Naive thymus-derived CD4-positive, alpha-beta T cell (primary cell): ENCODE results near the gene CIB2. TPM values are rescaled to one million over a fixed set of nuclear protein-coding genes. Genes with fewer than 3 reads are reported as not detected.
"Not testable (repeated sequence)": the region's sequence is repeated elsewhere in the genome, so short reads cannot be mapped to it uniquely, and the experiment has no call there.

ENCODE experiments used
- ATAC-seq: fragments of 150-1000 bp; cut with Tn5 transposase; 2 replicates; pipeline ENCODE4 v1.10.0; 2021; ENCODE audit warnings: mild to moderate bottlenecking, moderate library complexity
- CTCF ChIA-PET: fragments of 350-600 bp; sonication (Branson Sonifier 250); formaldehyde crosslinking; loops from one replicate; lab custom pipeline; 2021; ENCODE audit warnings: antibody characterized with exemption; lab: Charles Lee
- POLR2A ChIA-PET: fragments of 350-600 bp; sonication (Branson Sonifier 250); formaldehyde crosslinking; loops from one replicate; lab custom pipeline; 2021; ENCODE audit warnings: antibody characterized with exemption, inconsistent platforms; lab: Charles Lee
- DNase-seq, 9 donors: peaks; one replicate each; pipeline versions ENCODE4 v3.0.0 to v3.0.0-alpha.2; 2020 to 2022; ENCODE audit warnings: mixed read lengths in 1 of 9
- H3K27ac ChIP-seq: one replicate; pipeline ENCODE4 v1.7.0; 2013; ENCODE audit warnings: mild to moderate bottlenecking, low read depth, low read length, moderate library complexity
- H3K27me3 ChIP-seq, 2 donors: one replicate each; pipeline ENCODE4 v1.7.0; 2013; ENCODE audit warnings: low read length in 2 of 2, mild to moderate bottlenecking in 2 of 2, moderate library complexity in 2 of 2; ENCODE audit not compliant: control insufficient read depth in 2 of 2, insufficient read depth in 2 of 2
- H3K36me3 ChIP-seq, 3 experiments: 1 replicate in 2 of 3; 2 replicates in 1 of 3; pipeline ENCODE4 v1.7.0; 2013; ENCODE audit warnings: low read length in 3 of 3, mild to moderate bottlenecking in 3 of 3, moderate library complexity in 1 of 3; ENCODE audit not compliant: insufficient read depth in 3 of 3, control insufficient read depth in 2 of 3
- H3K4me1 ChIP-seq, 2 donors: one replicate each; pipeline ENCODE4 v1.7.0; 2013; ENCODE audit warnings: low read length in 2 of 2, mild to moderate bottlenecking in 2 of 2, moderate library complexity in 1 of 2; ENCODE audit not compliant: control insufficient read depth in 2 of 2, insufficient read depth in 2 of 2
- H3K4me3 ChIP-seq: 2 replicates; pipeline ENCODE4 v1.7.0; 2013; ENCODE audit warnings: mild to moderate bottlenecking, low read length
- H3K9me3 ChIP-seq, 3 experiments: 1 replicate in 2 of 3; 2 replicates in 1 of 3; pipeline ENCODE4 v1.7.0; 2013; ENCODE audit warnings: low read length in 3 of 3; ENCODE audit not compliant: control insufficient read depth in 2 of 3
- H3K27ac Mint-ChIP-seq, 9 donors: one replicate each; pipeline ENCODE4 v1.8.0; 2020 to 2022; ENCODE audit warnings: mixed read lengths in 9 of 9, mild to moderate bottlenecking in 8 of 9, moderate library complexity in 5 of 9, inconsistent platforms in 2 of 9
- H3K27me3 Mint-ChIP-seq, 5 donors: one replicate each; pipeline ENCODE4 v1.8.0; 2021 to 2022; ENCODE audit warnings: mixed read lengths in 5 of 5, mild to moderate bottlenecking in 1 of 5
- H3K36me3 Mint-ChIP-seq, 5 donors: one replicate each; pipeline ENCODE4 v1.8.0; 2020 to 2022; ENCODE audit warnings: mixed read lengths in 5 of 5, mild to moderate bottlenecking in 3 of 5, inconsistent platforms in 1 of 5
- H3K4me1 Mint-ChIP-seq, 7 donors: one replicate each; pipeline ENCODE4 v1.8.0; 2020 to 2022; ENCODE audit warnings: mixed read lengths in 7 of 7, mild to moderate bottlenecking in 3 of 7, inconsistent platforms in 1 of 7
- H3K4me3 Mint-ChIP-seq, 10 donors: one replicate each; pipeline ENCODE4 v1.8.0; 2020 to 2022; ENCODE audit warnings: mild to moderate bottlenecking in 10 of 10, mixed read lengths in 10 of 10, moderate library complexity in 6 of 10, inconsistent platforms in 2 of 10
- H3K9me3 Mint-ChIP-seq, 11 donors: one replicate each; pipeline ENCODE4 v1.8.0; 2020 to 2022; ENCODE audit warnings: mixed read lengths in 11 of 11, mild to moderate bottlenecking in 4 of 11, inconsistent platforms in 1 of 11, moderate library complexity in 1 of 11
- intact Hi-C, 2 donors: fragments of 100-400 bp; cut with micrococcal nuclease; formaldehyde crosslinking; loops; one replicate each; pipeline ENCODE4 v1.15.1; 2023
- polyA plus RNA-seq, 2 donors: library from polyadenylated mRNA; unstranded; fragments of 300-500 nt; fragmentation: Illumina TruSeq; gene quantifications; one replicate each; pipeline ENCODE4 v1.2.3, GENCODE V29; 2021
- total RNA-seq, 6 experiments: library from RNA in 5 of 6; stranded (reverse) in 5 of 6; gene quantifications; 1 replicate in 5 of 6; 2 replicates in 1 of 6; pipeline ENCODE4 v1.2.3 and lab custom pipeline; 2021 to 2026

Gene CIB2
- total and polyA plus RNA-seq, 7 experiments from 2014 or later: 1.0 to 2.1 (median 1.8) TPM

DNA sequence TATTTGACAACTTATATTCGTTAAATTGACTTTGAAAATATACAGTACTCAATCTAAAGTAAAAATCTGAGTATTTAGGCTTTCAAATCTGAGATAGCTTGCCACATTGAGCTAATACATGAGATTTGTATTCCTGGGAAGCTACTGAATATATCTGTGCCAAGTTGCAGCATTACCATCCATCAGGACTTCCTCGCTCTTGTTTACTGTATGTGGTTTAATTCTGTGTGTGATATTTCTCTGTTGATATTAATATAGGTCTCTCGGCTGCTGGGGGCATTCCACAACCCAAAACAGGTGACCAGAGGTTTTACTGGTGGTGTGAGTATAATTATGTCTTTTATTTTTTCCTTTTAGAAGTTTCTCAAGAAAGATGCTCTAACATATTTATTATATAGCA is 23.7 kb upstream of the CIB2 start:
- no peak overlapping the region for H3K4me3 ChIP-seq
- H3K9me3 Mint-ChIP-seq: peaks cover 0 to 1% (median 0%) of the 10 kb centered on the region in 11 donors
- H3K27me3 Mint-ChIP-seq: no peaks in the 10 kb centered on the region
- H3K27ac Mint-ChIP-seq: peak overlapping the region in 1 of 9 donors; percentile 65
- no peaks in the 10 kb centered on the region for H3K9me3 ChIP-seq
- peaks cover 0 to 28% (median 6%) of the 10 kb centered on the region in 3 experiments for H3K36me3 ChIP-seq
- no peak overlapping the region for H3K27ac ChIP-seq
- H3K27me3 ChIP-seq: no peaks in the 10 kb centered on the region
- H3K4me3 Mint-ChIP-seq: no peak overlapping the region
- intact Hi-C loops: no loop called here
- peaks cover 16 to 33% (median 27%) of the 10 kb centered on the region in 7 donors for H3K4me1 Mint-ChIP-seq
- ChIA-PET POLR2A (no interaction called here), CTCF (no interaction called here)
- DNase-seq: peak in 1 of 9 donors; percentile 6
- H3K4me1 ChIP-seq: peaks cover 6 to 11% of the 10 kb centered on the region in 2 donors
- peaks cover 0 to 28% (median 17%) of the 10 kb centered on the region in 5 donors for H3K36me3 Mint-ChIP-seq
- no peak for ATAC-seq

GRCh38 chr15:78151075-78151474 is 19.8 kb upstream of the CIB2 start:
- ATAC-seq, intact Hi-C loops, H3K27ac ChIP-seq, DNase-seq, H3K4me3 ChIP-seq, H3K36me3 ChIP-seq, H3K27me3 ChIP-seq, H3K27me3 Mint-ChIP-seq, H3K9me3 ChIP-seq, H3K9me3 Mint-ChIP-seq: not testable (repeated sequence)
- CTCF ChIA-PET: interaction anchor here (1.4 kb wide), 1 partner anchor 89 kb away, joined by 3 read pairs; no protein-coding TSS in a partner anchor
- POLR2A ChIA-PET: interaction anchor here (1.3 kb wide), 1 partner anchor 11 kb away, joined by 5 read pairs; no protein-coding TSS in a partner anchor
- H3K4me1 ChIP-seq: peaks cover 17 to 24% of the 10 kb centered on the region in 2 donors
- peak overlapping the region; percentile 90 to 98 (median 96) for H3K4me3 Mint-ChIP-seq
- H3K4me1 Mint-ChIP-seq: peaks cover 28 to 58% (median 43%) of the 10 kb centered on the region in 7 donors
- H3K27ac Mint-ChIP-seq: peak overlapping the region in 7 of 9 donors; percentile 1 to 96 (median 47)
- H3K36me3 Mint-ChIP-seq: peaks cover 0 to 17% (median 11%) of the 10 kb centered on the region in 5 donors

DNA sequence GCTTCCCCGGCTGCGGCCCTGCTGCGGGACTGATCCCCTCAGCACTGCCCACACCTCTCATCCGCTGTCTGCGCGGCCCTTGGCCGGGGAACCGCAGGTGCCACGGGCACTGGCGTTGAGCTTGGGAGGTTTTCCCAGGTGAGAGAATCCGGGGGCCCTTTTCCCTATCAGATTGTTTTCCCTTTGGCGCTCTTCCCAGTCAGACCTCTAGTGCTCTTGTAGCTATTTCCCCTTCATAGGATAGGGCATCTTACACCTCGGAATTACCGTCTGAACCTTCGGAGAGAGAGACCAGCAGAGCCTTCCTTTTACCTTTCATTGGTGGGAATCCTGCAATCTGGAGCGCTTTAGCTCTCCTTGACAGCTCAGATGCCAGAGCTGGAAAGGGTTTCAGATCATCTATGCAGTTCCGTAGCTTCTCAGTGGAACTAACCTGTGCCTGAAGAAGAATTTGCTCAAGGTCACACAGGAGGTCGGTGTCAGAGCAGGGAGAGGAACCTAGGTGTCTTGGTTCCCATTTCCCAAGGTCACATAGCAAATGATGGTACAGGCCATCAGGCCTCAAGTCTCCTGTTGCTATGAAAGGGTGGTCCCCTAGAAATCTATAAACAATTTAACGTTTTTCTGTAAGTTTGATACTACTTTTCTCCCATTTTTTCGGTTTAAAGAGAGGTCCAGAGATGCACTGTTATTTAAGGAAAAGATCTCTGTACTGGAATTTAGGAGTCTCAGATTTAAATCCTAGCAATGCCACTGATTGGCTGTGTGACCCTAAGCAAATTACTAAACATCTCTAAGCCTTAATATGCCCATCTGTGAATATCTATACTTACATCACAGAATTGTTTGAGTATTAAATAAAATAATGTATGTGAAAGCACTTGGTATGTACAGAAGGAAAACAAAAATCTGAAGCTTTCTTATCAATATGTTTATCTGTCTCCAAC is 18.8 kb upstream of the CIB2 start:
- peak overlapping the region; percentile 76 for H3K4me3 ChIP-seq
- no peaks in the 10 kb centered on the region for H3K9me3 ChIP-seq

DNA sequence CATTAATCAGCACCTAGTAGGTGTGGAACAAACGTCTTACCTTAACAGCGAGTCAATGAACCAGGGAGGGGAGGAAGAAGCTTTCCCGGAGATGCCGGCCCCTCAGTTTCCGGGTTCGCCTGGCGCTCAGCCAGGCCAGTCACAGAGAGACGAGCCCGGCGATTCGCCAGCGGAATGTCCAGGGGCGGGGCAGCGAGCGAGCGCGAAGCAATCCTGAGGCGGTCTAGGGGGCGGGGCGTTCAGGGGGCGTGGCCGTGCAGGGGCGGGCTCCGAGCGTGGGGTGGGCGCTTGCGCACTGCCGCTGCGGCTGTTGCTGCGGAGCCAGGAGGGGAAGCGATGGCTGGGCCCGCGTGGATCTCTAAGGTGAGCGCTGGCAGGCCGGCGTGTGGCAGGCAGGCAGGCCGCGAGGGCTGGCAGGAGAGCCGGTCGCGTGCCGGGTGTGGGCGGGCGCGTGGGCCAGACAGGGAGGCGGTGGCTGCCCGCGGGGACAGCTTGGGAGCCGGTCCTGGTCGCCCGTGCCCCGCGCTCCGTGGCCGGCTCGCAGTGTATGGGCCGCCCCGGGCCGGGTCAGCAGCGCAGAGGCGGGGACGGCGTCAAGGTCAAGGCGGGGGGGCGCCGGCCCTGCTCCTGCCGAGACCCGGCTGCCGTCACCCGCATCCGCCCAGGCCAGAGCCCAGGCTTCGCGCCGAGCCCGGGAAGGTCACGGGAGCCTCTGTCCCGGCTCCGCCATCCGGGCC is 18.0 kb upstream of the CIB2 start, which contains the start of gene IDH3A:
TSS of gene IDH3A (plus strand) at position 295 of the 737 bp plus-strand sequence. CDS start at position 337, 42 bp downstream.
- DNase-seq (peak; percentile 97 to 100 (median 99)), ATAC-seq (peak; percentile 99)
- intact Hi-C loops: loop anchor here (1.0 to 5.0 kb wide), 12 partner anchors 18 to 727 kb away; partner anchors contain the start of genes CIB2 (in 2 of the 2), IREB2 (in 2 of the 2), SKIC8 (in 2 of the 2) and TBC1D2B (in 2 of the 2)
- peak within 1 kb of the TSS; percentile 76 for H3K4me3 ChIP-seq
- H3K27ac ChIP-seq: peak within 1 kb of the TSS; percentile 77
- ChIA-PET CTCF (interaction anchor here (1.3 kb wide), 1 partner anchor 20 kb away, joined by 4 read pairs; no protein-coding TSS in a partner anchor), POLR2A (interaction anchor here (0.6 to 3.2 kb wide), 10 partner anchors 9 to 310 kb away, joined by 3 to 13 read pairs (median 4); partner anchors contain the start of gene CIB2)
- peaks cover 17 to 24% of the 10 kb centered on the region in 2 donors for H3K4me1 ChIP-seq
- Mint-ChIP-seq H3K27me3 (no peaks in the 10 kb centered on the region), H3K9me3 (no peaks in the 10 kb centered on the region), H3K4me3 (peak within 1 kb of the TSS; percentile 93 to 98 (median 96)), H3K4me1 (peaks cover 25 to 51% (median 43%) of the 10 kb centered on the region in 7 donors), H3K36me3 (peaks cover 0 to 15% (median 7%) of the 10 kb centered on the region in 5 donors), H3K27ac (peak within 1 kb of the TSS; percentile 91 to 97 (median 95))
- no peaks in the 10 kb centered on the region for H3K9me3 ChIP-seq
- no peaks in the 10 kb centered on the region for H3K36me3 ChIP-seq
- no peaks in the 10 kb centered on the region for H3K27me3 ChIP-seq

More for the DNA sequence above, 18.8 kb upstream of the CIB2 start:
- intact Hi-C loops: loop anchor here (1.0 to 5.0 kb wide), 12 partner anchors 17 to 728 kb away; partner anchors contain the start of genes CIB2 (in 2 of the 2), IREB2 (in 2 of the 2), SKIC8 (in 2 of the 2) and TBC1D2B (in 2 of the 2)
- Mint-ChIP-seq H3K4me3 (peak overlapping the region; percentile 90 to 98 (median 96)), H3K9me3 (no peaks in the 10 kb centered on the region), H3K4me1 (peaks cover 27 to 53% (median 43%) of the 10 kb centered on the region in 7 donors), H3K36me3 (peaks cover 0 to 15% (median 7%) of the 10 kb centered on the region in 5 donors), H3K27me3 (no peaks in the 10 kb centered on the region), H3K27ac (peak overlapping the region; percentile 68 to 96 (median 92))
- Histone ChIP-seq H3K36me3 (peaks cover 0 to 2% (median 0%) of the 10 kb centered on the region in 3 experiments), H3K27ac (peak overlapping the region; percentile 77), H3K4me1 (peaks cover 17 to 24% of the 10 kb centered on the region in 2 donors), H3K27me3 (no peaks in the 10 kb centered on the region)
- DNase-seq: peak in 1 of 9 donors; percentile 19
- POLR2A ChIA-PET: interaction anchor here (1.3 to 3.2 kb wide), 5 partner anchors 8 to 38 kb away, joined by 4 to 11 read pairs (median 5); partner anchors contain the start of gene CIB2
- no peak for ATAC-seq
- CTCF ChIA-PET: interaction anchor here (1.4 kb wide), 1 partner anchor 90 kb away, joined by 3 read pairs; no protein-coding TSS in a partner anchor

GRCh38 chr15:78148392-78149067 is 17.3 kb upstream of the CIB2 start:
- no peaks in the 10 kb centered on the region for H3K27me3 ChIP-seq
- Mint-ChIP-seq H3K9me3 (no peaks in the 10 kb centered on the region), H3K4me1 (peaks cover 25 to 51% (median 43%) of the 10 kb centered on the region in 7 donors), H3K36me3 (peaks cover 0 to 15% (median 7%) of the 10 kb centered on the region in 5 donors), H3K4me3 (peak overlapping the region; percentile 93 to 98 (median 95)), H3K27ac (peak overlapping the region; percentile 91 to 97 (median 95)), H3K27me3 (no peaks in the 10 kb centered on the region)
- no peaks in the 10 kb centered on the region for H3K36me3 ChIP-seq
- H3K4me1 ChIP-seq: peaks cover 17 to 24% of the 10 kb centered on the region in 2 donors
- CTCF ChIA-PET: interaction anchor here (0.6 to 1.3 kb wide), 6 partner anchors 16 to 120 kb away, joined by 3 to 4 read pairs (median 3); no protein-coding TSS in a partner anchor
- no peaks in the 10 kb centered on the region for H3K9me3 ChIP-seq
- ATAC-seq: peak; percentile 0
- peak overlapping the region; percentile 76 for H3K4me3 ChIP-seq
- peak overlapping the region; percentile 77 for H3K27ac ChIP-seq
- intact Hi-C loops: loop anchor here (1.0 to 5.0 kb wide), 12 partner anchors 17 to 726 kb away; partner anchors contain the start of genes CIB2 (in 2 of the 2), IREB2 (in 2 of the 2), SKIC8 (in 2 of the 2) and TBC1D2B (in 2 of the 2)
- POLR2A ChIA-PET: interaction anchor here (0.6 to 3.2 kb wide), 10 partner anchors 9 to 311 kb away, joined by 3 to 13 read pairs (median 4); partner anchors contain the start of gene CIB2
- no peak for DNase-seq
